Spleen (tissue), 11 donors: Measurements from ENCODE around the gene EYS. TPM values are rescaled to one million over a fixed set of nuclear protein-coding genes. Genes with fewer than 3 reads are reported as not detected.

Source experiments
- DNase-seq: peaks from one replicate; pipeline ENCODE4 v3.0.0-alpha.2; 2020
- H3K27ac ChIP-seq, 8 donors: fragments of 200-600 bp; sonication (generic) in 7 of 8; 1 replicate in 4 of 8; 2 replicates in 4 of 8; pipeline versions ENCODE4 v1.5.0 to v1.8.0; 2016 to 2021; ENCODE audit warnings: inconsistent platforms in 4 of 8, mild to moderate bottlenecking in 4 of 8, moderate library complexity in 1 of 8
- H3K27me3 ChIP-seq, 7 donors: fragments of 200-600 bp; sonication (generic) in 6 of 7; replicated peaks in 1 of 7; 1 replicate in 4 of 7; 2 replicates in 3 of 7; pipeline versions ENCODE4 v1.5.0 to v1.8.0; 2016 to 2021; ENCODE audit warnings: inconsistent platforms in 3 of 7, mild to moderate bottlenecking in 1 of 7
- H3K36me3 ChIP-seq, 6 donors: fragments of 200-600 bp; sonication (generic) in 5 of 6; 1 replicate in 4 of 6; 2 replicates in 2 of 6; pipeline versions ENCODE4 v1.5.0 to v1.8.0; 2016 to 2021; ENCODE audit warnings: inconsistent platforms in 2 of 6
- H3K4me1 ChIP-seq, 6 donors: fragments of 200-600 bp; sonication (generic) in 5 of 6; 1 replicate in 3 of 6; 2 replicates in 3 of 6; pipeline versions ENCODE4 v1.5.0 to v1.8.0; 2016 to 2021; ENCODE audit warnings: inconsistent platforms in 3 of 6
- H3K4me3 ChIP-seq, 8 donors: fragments of 200-600 bp; sonication (generic) in 7 of 8; 1 replicate in 4 of 8; 2 replicates in 4 of 8; pipeline versions ENCODE4 v1.5.0 to v1.8.0; 2016 to 2021; ENCODE audit warnings: inconsistent platforms in 4 of 8, mild to moderate bottlenecking in 4 of 8, moderate library complexity in 2 of 8
- H3K9me3 ChIP-seq, 8 donors: fragments of 200-600 bp; sonication (generic) in 7 of 8; 1 replicate in 4 of 8; 2 replicates in 4 of 8; pipeline versions ENCODE4 v1.5.0 to v1.8.0; 2016 to 2021; ENCODE audit warnings: inconsistent platforms in 4 of 8
- POLR2A ChIP-seq, 3 donors: fragments of 450-650 bp; IDR thresholded peaks; one replicate each; pipeline ENCODE4 v1.5.1; 2017; ENCODE audit warnings: antibody characterized with exemption in 3 of 3, mild to moderate bottlenecking in 1 of 3
- POLR2AphosphoS5 ChIP-seq, 3 donors: sonication (generic); formaldehyde crosslinking; IDR thresholded peaks; one replicate each; pipeline ENCODE4 v1.5.1; 2017; ENCODE audit warnings: antibody characterized with exemption in 3 of 3
- whole genome bisulfite sequencing, 5 donors: extraction: QIAGEN DNeasy Blood & Tissue Kit in 3 of 5; methylation state at CpG; one replicate each; pipeline versions ENCODE4 v1.1.5 to v1.1.7; 2013 to 2018; 5-methylcytosine and 5-hydroxymethylcytosine counted together
- intact Hi-C: fragments of 100-400 bp; cut with DNase I; formaldehyde crosslinking; loops from one replicate; pipeline ENCODE4 v1.15.0; 2023; ENCODE audit warnings: low total_unique reads
- polyA plus RNA-seq, 3 donors: library from polyadenylated mRNA; stranded (reverse); fragments of 200-250 nt; gene quantifications; one replicate each; pipeline ENCODE4 v1.2.1, GENCODE V29; 2013
- total RNA-seq, 7 donors: library from RNA; depleted of rRNA in 3 of 7; stranded (reverse); fragments of >200 nt in 3 of 7; fragmentation: NEBNext Ultra II Directional in 4 of 7; extraction: Animal tissue kit (Norgen Biotek cat#: 25700) in 4 of 7; gene quantifications; one replicate each; pipeline versions ENCODE4 v1.1.0 to v1.2.1, GENCODE V29; 2016 to 2021
- TF ChIP-seq, protein P1 (sequence below), 11 experiments: fragments of 200-600 bp in 7 of 11; fragments of 450-650 bp in 4 of 11; sonication (generic) in 4 of 11; IDR thresholded peaks in 8 of 11; conservative IDR thresholded peaks in 3 of 11; 1 replicate in 7 of 11; 2 replicates in 4 of 11; pipeline versions ENCODE4 v1.4.0 to v1.8.0; 2016 to 2021; ENCODE audit warnings: antibody characterized with exemption in 11 of 11, inconsistent platforms in 4 of 11, mild to moderate bottlenecking in 1 of 11
- donor health status: healthy with polysubstance abuse.
- donor health status: DM: no; HTN: no; CAD: no; lungs with moderate emphysema.
- donor health status: DM: no; HTN: no; CAD: no.
- donor health status: Bipolar disorder and iron deficiency.
- donor health status: healthy.
- donor health status: DM: no; HTN: no; CAD: no.
- donor health status: DM: yes; HTN: yes; CAD: no.

EYS gene
- total and polyA plus RNA-seq, 10 donors = under 0.01 to 0.72 (median 0.28) TPM; not detected in 5

DNA sequence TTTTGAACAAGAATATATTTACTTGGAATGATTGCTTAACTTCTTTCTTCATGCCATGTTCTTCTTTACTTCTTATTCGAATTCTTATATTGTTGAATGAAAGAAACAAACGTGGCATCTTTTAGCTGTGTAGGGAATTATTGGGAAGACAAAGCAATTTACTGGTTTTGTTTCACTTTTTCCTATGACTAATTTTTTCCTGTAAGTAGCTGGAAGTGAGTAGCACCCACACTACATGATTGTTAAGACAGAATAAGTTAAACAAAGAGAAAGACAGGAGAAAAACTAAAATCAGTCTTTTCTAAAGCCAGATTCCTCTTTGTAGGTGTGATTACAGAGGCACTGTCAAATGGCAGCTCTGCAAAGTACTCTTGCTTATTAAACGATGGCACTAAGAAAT, 593.4 kb downstream of the EYS start:
- TF ChIP-seq POLR2AphosphoS5 (IDR thresholded peaks at IDR 0.05) = no peak
- no peak for TF ChIP-seq POLR2A (IDR thresholded peaks at IDR 0.05)
- TF ChIP-seq, protein P1, sequence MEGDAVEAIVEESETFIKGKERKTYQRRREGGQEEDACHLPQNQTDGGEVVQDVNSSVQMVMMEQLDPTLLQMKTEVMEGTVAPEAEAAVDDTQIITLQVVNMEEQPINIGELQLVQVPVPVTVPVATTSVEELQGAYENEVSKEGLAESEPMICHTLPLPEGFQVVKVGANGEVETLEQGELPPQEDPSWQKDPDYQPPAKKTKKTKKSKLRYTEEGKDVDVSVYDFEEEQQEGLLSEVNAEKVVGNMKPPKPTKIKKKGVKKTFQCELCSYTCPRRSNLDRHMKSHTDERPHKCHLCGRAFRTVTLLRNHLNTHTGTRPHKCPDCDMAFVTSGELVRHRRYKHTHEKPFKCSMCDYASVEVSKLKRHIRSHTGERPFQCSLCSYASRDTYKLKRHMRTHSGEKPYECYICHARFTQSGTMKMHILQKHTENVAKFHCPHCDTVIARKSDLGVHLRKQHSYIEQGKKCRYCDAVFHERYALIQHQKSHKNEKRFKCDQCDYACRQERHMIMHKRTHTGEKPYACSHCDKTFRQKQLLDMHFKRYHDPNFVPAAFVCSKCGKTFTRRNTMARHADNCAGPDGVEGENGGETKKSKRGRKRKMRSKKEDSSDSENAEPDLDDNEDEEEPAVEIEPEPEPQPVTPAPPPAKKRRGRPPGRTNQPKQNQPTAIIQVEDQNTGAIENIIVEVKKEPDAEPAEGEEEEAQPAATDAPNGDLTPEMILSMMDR (IDR thresholded peaks at IDR 0.05 in 8 of 11, conservative IDR thresholded peaks at IDR 0.05 in 3 of 11) = no peak
- intact Hi-C loops = no loop called here
- H3K4me1 ChIP-seq = no peaks in the 10 kb centered on the region
- H3K4me3 ChIP-seq = no peak overlapping the region
- no peaks in the 10 kb centered on the region for H3K36me3 ChIP-seq
- no peak for DNase-seq
- H3K9me3 ChIP-seq = no peaks in the 10 kb centered on the region
- no peak overlapping the region for H3K27ac ChIP-seq
- 63 to 73% (median 67%) methylated on average over 3 of the region's 3 CpGs for WGBS, 5 donors
- no peaks in the 10 kb centered on the region for H3K27me3 ChIP-seq

DNA sequence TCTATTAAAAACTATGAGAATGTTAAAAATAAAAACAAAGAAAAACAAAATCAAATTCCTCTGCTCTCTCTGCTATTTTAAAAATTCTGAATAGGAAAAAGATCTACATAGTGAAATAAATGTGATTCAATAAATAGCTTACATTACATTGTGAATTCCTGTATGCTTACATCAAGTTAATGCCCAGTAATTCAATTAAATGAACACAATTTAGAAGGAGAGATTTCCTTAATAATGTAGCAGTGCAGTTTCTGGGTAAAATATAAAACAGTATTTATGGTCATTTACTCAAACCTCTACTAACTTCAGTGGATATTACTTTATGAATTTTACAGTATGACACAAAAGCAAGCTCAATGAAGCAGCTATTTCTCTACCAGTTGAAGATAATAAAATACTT, 594.6 kb downstream of the EYS start:
- no peak for DNase-seq
- TF ChIP-seq POLR2A (IDR thresholded peaks at IDR 0.05) (no peak), POLR2AphosphoS5 (IDR thresholded peaks at IDR 0.05) (no peak)
- TF ChIP-seq, protein P1 (IDR thresholded peaks at IDR 0.05 in 8 of 11, conservative IDR thresholded peaks at IDR 0.05 in 3 of 11) = no peak
- no peaks in the 10 kb centered on the region for H3K36me3 ChIP-seq
- no peak overlapping the region for H3K27ac ChIP-seq
- H3K4me1 ChIP-seq = no peaks in the 10 kb centered on the region
- H3K4me3 ChIP-seq = no peak overlapping the region
- no peaks in the 10 kb centered on the region for H3K27me3 ChIP-seq
- intact Hi-C loops = no loop called here
- H3K9me3 ChIP-seq = no peaks in the 10 kb centered on the region

DNA sequence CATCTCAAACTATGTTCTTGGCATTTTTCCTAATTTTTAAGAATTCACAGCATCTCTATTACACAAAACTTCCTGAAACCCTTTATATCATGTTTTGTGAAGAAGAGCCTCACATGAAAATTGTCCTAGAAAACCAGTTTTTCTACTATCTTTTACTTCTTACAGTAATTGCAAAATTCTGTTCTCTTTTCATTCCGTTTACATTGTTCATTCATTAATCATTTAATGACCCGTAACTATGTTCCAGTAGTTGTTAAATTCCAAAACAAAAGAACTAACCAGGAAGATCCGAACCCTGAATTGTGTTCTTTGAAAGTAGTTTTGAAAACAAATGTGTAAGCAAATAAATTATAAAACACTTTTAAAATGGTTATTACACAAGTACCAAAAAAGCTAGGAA, 597.0 kb downstream of the EYS start:
- H3K27me3 ChIP-seq = no peaks in the 10 kb centered on the region
- H3K9me3 ChIP-seq = no peaks in the 10 kb centered on the region
- no peak overlapping the region for H3K4me3 ChIP-seq
- H3K27ac ChIP-seq = no peak overlapping the region
- no peaks in the 10 kb centered on the region for H3K4me1 ChIP-seq
- DNase-seq = no peak
- 75 to 85% (median 80%) methylated on average over 3 of the region's 3 CpGs for WGBS, 5 donors
- H3K36me3 ChIP-seq = no peaks in the 10 kb centered on the region
- intact Hi-C loops = no loop called here
- TF ChIP-seq, protein P1 (IDR thresholded peaks at IDR 0.05 in 8 of 11, conservative IDR thresholded peaks at IDR 0.05 in 3 of 11) = no peak
- TF ChIP-seq POLR2A (IDR thresholded peaks at IDR 0.05) (no peak), POLR2AphosphoS5 (IDR thresholded peaks at IDR 0.05) (no peak)

DNA sequence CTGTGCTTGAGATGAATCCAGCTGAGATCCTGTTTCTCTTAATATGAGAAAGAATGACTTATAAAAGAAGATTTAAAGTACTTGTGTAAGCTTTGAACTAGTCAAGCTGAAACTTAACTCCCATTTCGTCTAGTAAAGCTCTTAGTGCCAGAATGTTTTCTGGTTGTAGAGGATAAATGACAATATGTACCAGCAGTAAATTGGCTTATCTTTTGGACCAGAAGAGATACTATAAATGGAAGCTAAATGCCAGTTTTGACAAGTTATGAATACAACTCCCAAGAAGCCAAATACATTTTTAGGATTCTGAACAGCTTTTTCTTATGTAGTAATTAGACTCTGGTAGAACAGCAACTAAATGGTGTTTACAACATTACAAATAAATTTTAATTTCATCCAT, 608.7 kb downstream of the EYS start:
- intact Hi-C loops = no loop called here
- 50 to 71% (median 62%) methylated on average over 1 of the region's 1 CpG for WGBS, 5 donors
- Histone ChIP-seq H3K4me3 (no peak overlapping the region), H3K4me1 (no peaks in the 10 kb centered on the region), H3K27ac (no peak overlapping the region), H3K27me3 (no peaks in the 10 kb centered on the region), H3K36me3 (no peaks in the 10 kb centered on the region), H3K9me3 (peaks cover 0 to 5% (median 0%) of the 10 kb centered on the region in 8 donors)
- DNase-seq = no peak
- TF ChIP-seq POLR2A (IDR thresholded peaks at IDR 0.05) (no peak), POLR2AphosphoS5 (IDR thresholded peaks at IDR 0.05) (no peak)
- TF ChIP-seq, protein P1 (IDR thresholded peaks at IDR 0.05 in 8 of 11, conservative IDR thresholded peaks at IDR 0.05 in 3 of 11) = no peak
